GM23338 (cell line): ENCODE results near the gene ZNF784. TPM values are rescaled to one million over a fixed set of nuclear protein-coding genes. Genes with fewer than 3 reads are reported as not detected.

ENCODE experiments used
- ATAC-seq: fragments of 200-7000 bp; cut with Tn5 transposase; 3 replicates; pipeline ENCODE4 v1.9.1; 2020
- DNase-seq: peaks from one replicate; pipeline ENCODE4 v3.0.0-alpha.2; 2015; ENCODE audit warnings: low spot score
- H2AFZ ChIP-seq: fragments of 200-600 bp; sonication (generic); 2 replicates; pipeline ENCODE4 v1.8.0; 2016; ENCODE audit warnings: antibody characterized with exemption, mild to moderate bottlenecking, moderate library complexity
- H3F3A ChIP-seq: fragments of 200-600 bp; sonication (generic); replicated peaks from 2 replicates; pipeline ENCODE4 v1.8.0; 2017; ENCODE audit warnings: antibody characterized with exemption, mixed run types, low read depth
- H3K27ac ChIP-seq: fragments of 200-600 bp; sonication (generic); 2 replicates; pipeline ENCODE4 v1.6.1; 2016; ENCODE audit warnings: low read depth
- H3K27me3 ChIP-seq: fragments of 200-600 bp; sonication (generic); 2 replicates; pipeline ENCODE4 v1.8.0; 2016; ENCODE audit warnings: mild to moderate bottlenecking, mixed run types, moderate library complexity; ENCODE audit not compliant: insufficient read depth
- H3K36me3 ChIP-seq: fragments of 200-600 bp; sonication (generic); 2 replicates; pipeline ENCODE4 v1.8.0; 2016; ENCODE audit warnings: mild to moderate bottlenecking; ENCODE audit not compliant: insufficient read depth
- H3K4me1 ChIP-seq: fragments of 200-600 bp; sonication (generic); 2 replicates; pipeline ENCODE4 v1.8.0; 2016; ENCODE audit warnings: mild to moderate bottlenecking, moderate library complexity; ENCODE audit not compliant: insufficient read depth
- H3K4me2 ChIP-seq: fragments of 200-600 bp; sonication (generic); 2 replicates; pipeline ENCODE4 v1.7.1; 2017; ENCODE audit warnings: mixed run types
- H3K4me3 ChIP-seq: fragments of 200-600 bp; sonication (generic); 2 replicates; pipeline ENCODE4 v1.6.1; 2016; ENCODE audit warnings: mixed run types
- H3K79me2 ChIP-seq: fragments of 200-600 bp; sonication (generic); replicated peaks from 2 replicates; pipeline ENCODE4 v1.8.0; 2017; ENCODE audit warnings: mild to moderate bottlenecking; ENCODE audit not compliant: insufficient read depth
- H3K9me2 ChIP-seq: fragments of 200-600 bp; sonication (generic); 2 replicates; pipeline ENCODE4 v1.8.0; 2017; ENCODE audit not compliant: insufficient read depth
- H4K20me1 ChIP-seq: fragments of 200-600 bp; sonication (generic); replicated peaks from 2 replicates; pipeline ENCODE4 v1.8.0; 2017; ENCODE audit warnings: mild to moderate bottlenecking; ENCODE audit not compliant: insufficient read depth
- H3K27ac Mint-ChIP-seq: 2 replicates; pipeline ENCODE4 v1.8.0; 2020; ENCODE audit warnings: inconsistent platforms, mild to moderate bottlenecking, moderate library complexity, mixed read lengths
- H3K27me3 Mint-ChIP-seq: 3 replicates; pipeline ENCODE4 v1.8.0; 2022; ENCODE audit warnings: low read depth, mild to moderate bottlenecking, moderate library complexity, mixed read lengths, inconsistent platforms; ENCODE audit not compliant: insufficient read depth, poor library complexity
- H3K36me3 Mint-ChIP-seq: 3 replicates; pipeline ENCODE4 v1.8.0; 2021; ENCODE audit warnings: low read depth, mild to moderate bottlenecking, inconsistent platforms, moderate library complexity, mixed read lengths
- H3K4me1 Mint-ChIP-seq: 3 replicates; pipeline ENCODE4 v1.8.0; 2020; ENCODE audit warnings: mild to moderate bottlenecking, inconsistent platforms, mixed read lengths
- H3K4me3 Mint-ChIP-seq: 3 replicates; pipeline ENCODE4 v1.8.0; 2021; ENCODE audit warnings: moderate library complexity, mild to moderate bottlenecking, inconsistent platforms, mixed read lengths
- H3K9me3 Mint-ChIP-seq: 3 replicates; pipeline ENCODE4 v1.8.0; 2020; ENCODE audit warnings: moderate library complexity, mild to moderate bottlenecking, inconsistent platforms, mixed read lengths
- CREB1 ChIP-seq: fragments of 250-450 bp; sonication (Bioruptor Pico); IDR thresholded peaks from 2 replicates; pipeline ENCODE4 v1.5.0; 2020; ENCODE audit warnings: low read depth, mild to moderate bottlenecking, moderate library complexity
- CTCF ChIP-seq, 2 experiments: fragments of 200-600 bp in 1 of 2; sonication (generic) in 1 of 2; conservative IDR thresholded peaks; 2 replicates each; pipeline versions ENCODE4 v1.5.1 to v1.6.1; 2016 to 2017; ENCODE audit warnings: antibody characterized with exemption in 2 of 2, low read depth in 2 of 2, mild to moderate bottlenecking in 2 of 2, moderate library complexity in 1 of 2
- ETS1 ChIP-seq: IDR thresholded peaks from 2 replicates; pipeline ENCODE4 v1.6.1; 2016; ENCODE audit warnings: antibody characterized with exemption
- EZH2 ChIP-seq: fragments of 200-600 bp; sonication (generic); IDR thresholded peaks from one replicate; pipeline ENCODE4 v1.8.0; 2017; ENCODE audit warnings: antibody characterized with exemption, mild to moderate bottlenecking, low read depth; ENCODE audit not compliant: unreplicated experiment
- EZH2phosphoT487 ChIP-seq: fragments of 200-600 bp; sonication (generic); IDR thresholded peaks from one replicate; pipeline ENCODE4 v1.8.1; 2018; ENCODE audit warnings: antibody characterized with exemption; ENCODE audit not compliant: unreplicated experiment
- JUNB ChIP-seq: IDR thresholded peaks from one replicate; pipeline ENCODE4 v1.6.1; 2016; ENCODE audit warnings: antibody characterized with exemption; ENCODE audit not compliant: unreplicated experiment
- NANOG ChIP-seq: IDR thresholded peaks from 2 replicates; pipeline ENCODE4 v1.6.1; 2016; ENCODE audit warnings: antibody characterized with exemption, borderline replicate concordance
- POLR2AphosphoS5 ChIP-seq: IDR thresholded peaks from 2 replicates; pipeline ENCODE4 v1.6.1; 2016; ENCODE audit warnings: antibody characterized with exemption, low read depth
- REST ChIP-seq: IDR thresholded peaks from one replicate; pipeline ENCODE4 v1.6.1; 2018; ENCODE audit warnings: antibody characterized with exemption; ENCODE audit not compliant: unreplicated experiment
- ZNF331 ChIP-seq: fragments of 250-450 bp; sonication (Bioruptor Pico); IDR thresholded peaks from 2 replicates; pipeline ENCODE4 v1.5.0; 2020; ENCODE audit warnings: low read depth, mild to moderate bottlenecking, moderate library complexity
- polyA plus RNA-seq: library from polyadenylated mRNA; unstranded; fragments of >200 nt; fragmentation: Nextera tagmentation; extraction: Ambion mirVana; gene quantifications from 2 replicates; pipeline ENCODE4 v1.2.1, GENCODE V29; 2016
- total RNA-seq: library from RNA; depleted of rRNA; stranded (reverse); fragments of >200 nt; shearing (Covaris generic); gene quantifications from 2 replicates; pipeline ENCODE4 v1.2.3, GENCODE V29; 2014

The ZNF784 gene
- total and polyA plus RNA-seq, 2 experiments from 2014 or later, result 1.5 to 6.7 TPM

GRCh38 chr19:55581823-55582223, 42.5 kb downstream of the ZNF784 start:
- Histone ChIP-seq H2AFZ (no peak overlapping the region), H3F3A (peaks cover 21% of the 10 kb centered on the region), H3K4me2 (no peak overlapping the region), H3K27ac (no peak overlapping the region), H4K20me1 (no peaks in the 10 kb centered on the region), H3K4me1 (peaks cover 13% of the 10 kb centered on the region), H3K4me3 (no peak overlapping the region), H3K27me3 (peaks cover 8% of the 10 kb centered on the region; the same call in 1 of the 2 replicates), H3K79me2 (peaks cover 13% of the 10 kb centered on the region; the same call in 1 of the 2 replicates), H3K9me2 (no peaks in the 10 kb centered on the region), H3K36me3 (no peaks in the 10 kb centered on the region; the same call in none of the 2 replicates)
- Mint-ChIP-seq H3K36me3 (peaks cover 15% of the 10 kb centered on the region), H3K4me1 (peaks cover 18% of the 10 kb centered on the region), H3K27me3 (peaks cover 21% of the 10 kb centered on the region), H3K9me3 (no peaks in the 10 kb centered on the region; the same call in 2 of the 3 replicates), H3K27ac (no peak overlapping the region), H3K4me3 (no peak overlapping the region; the same call in 2 of the 3 replicates)
- no peak for DNase-seq
- TF ChIP-seq EZH2phosphoT487 (no peak), NANOG (no peak), REST (no peak), CTCF (conservative IDR thresholded peaks at IDR 0.05; ENCODE audit: low read depth in 2 of 2) (no peak), ZNF331 (CRISPR knock-in tag) (no peak), CREB1 (CRISPR knock-in tag) (no peak), POLR2AphosphoS5 (no peak), JUNB (no peak), EZH2 (no peak), ETS1 (no peak)
- no peak for ATAC-seq
